T-helper 22 cell (primary cell): Measurements from ENCODE around the gene CSRNP3.

Source experiments
- DNase-seq: peaks from one replicate; pipeline ENCODE4 v3.0.0-alpha.2; 2020; ENCODE audit warnings: low read depth

The CSRNP3 gene

GRCh38 chr2:165593081-165593480 is 123.6 kb downstream of the CSRNP3 start:
- no peak for DNase-seq

- no peak for DNase-seq
Measured at GRCh38 chr2:165594231-165594934, 124.9 kb downstream of the CSRNP3 start.

- no peak for DNase-seq
Measured at GRCh38 chr2:165594935-165595255, 125.4 kb downstream of the CSRNP3 start.

GRCh38 chr2:165596788-165597187 is 127.3 kb downstream of the CSRNP3 start:
- no peak for DNase-seq

- no peak for DNase-seq
Measured at GRCh38 chr2:165601065-165601830, 131.8 kb downstream of the CSRNP3 start.

GRCh38 chr2:165601928-165602521 is 132.5 kb downstream of the CSRNP3 start:
- DNase-seq, result no peak

- DNase-seq, result no peak
Measured at GRCh38 chr2:165609672-165610071, 140.2 kb downstream of the CSRNP3 start.

- DNase-seq, result no peak
Measured at GRCh38 chr2:165610591-165611029, 141.1 kb downstream of the CSRNP3 start.

- DNase-seq, result no peak
Measured at GRCh38 chr2:165617741-165618481, 148.4 kb downstream of the CSRNP3 start.

GRCh38 chr2:165618806-165619205 is 149.3 kb downstream of the CSRNP3 start:
- no peak for DNase-seq

- no peak for DNase-seq
Measured at GRCh38 chr2:165621086-165621560, 151.6 kb downstream of the CSRNP3 start.

- DNase-seq, result no peak
Measured at GRCh38 chr2:165623161-165623560, 153.7 kb downstream of the CSRNP3 start.

- no peak for DNase-seq
Measured at GRCh38 chr2:165623783-165624469, 154.4 kb downstream of the CSRNP3 start.

GRCh38 chr2:165624470-165624800 is 154.9 kb downstream of the CSRNP3 start:
- DNase-seq, result no peak

GRCh38 chr2:165627470-165627869 is 158.0 kb downstream of the CSRNP3 start:
- DNase-seq, result no peak

GRCh38 chr2:165629776-165630175 is 160.3 kb downstream of the CSRNP3 start:
- no peak for DNase-seq

- DNase-seq, result no peak
Measured at GRCh38 chr2:165630236-165630635, 160.7 kb downstream of the CSRNP3 start.

- DNase-seq, result no peak
Measured at GRCh38 chr2:165631089-165631488, 161.6 kb downstream of the CSRNP3 start.

- no peak for DNase-seq
Measured at GRCh38 chr2:165632594-165632993, 163.1 kb downstream of the CSRNP3 start.

GRCh38 chr2:165633431-165633830 is 163.9 kb downstream of the CSRNP3 start:
- DNase-seq, result no peak

GRCh38 chr2:165634282-165634681 is 164.8 kb downstream of the CSRNP3 start:
- DNase-seq, result no peak

GRCh38 chr2:165634855-165635254 is 165.4 kb downstream of the CSRNP3 start:
- no peak for DNase-seq
